Mammary epithelial cell (primary cell): ENCODE measurements around the gene TALDO1.

Source experiments
- CTCF ChIP-seq, 2 donors: IDR thresholded peaks in 1 of 2; conservative IDR thresholded peaks in 1 of 2; 2 replicates each; pipeline ENCODE4 v1.5.1; 2011 to 2012; ENCODE audit warnings: inconsistent platforms in 2 of 2, low read length in 2 of 2, mild to moderate bottlenecking in 2 of 2, control low read depth in 1 of 2, low read depth in 1 of 2; ENCODE audit not compliant: insufficient read depth in 1 of 2; ENCODE audit errors: extremely low read depth in 1 of 2
- EZH2 ChIP-seq: IDR thresholded peaks from 2 replicates; pipeline ENCODE4 v1.6.1; 2012; ENCODE audit warnings: low read length, inconsistent platforms, borderline replicate concordance

- no peak for TF ChIP-seq EZH2
- no peak for TF ChIP-seq CTCF (conservative IDR thresholded peaks at IDR 0.05 in 1 of 2, IDR thresholded peaks at IDR 0.05 in 1 of 2; ENCODE audit: extremely low read depth in 1 of 2, insufficient read depth in 1 of 2, low read depth in 1 of 2, low read length in 2 of 2)
Observed at GRCh38 chr11:770642-771616, 23.7 kb downstream of the TALDO1 start.
